GM18870 (cell line): ENCODE data around the gene CATSPER4.

ENCODE experiments used
- ATAC-seq: cut with Tn5 transposase; IDR thresholded peaks from one replicate; pipeline ENCODE4 v1.9.1; 2021; ENCODE audit warnings: moderate library complexity; ENCODE audit not compliant: unreplicated experiment

CATSPER4 gene

GRCh38 chr1:26234644-26235370 lies 44.4 kb downstream of the CATSPER4 start:
- ATAC-seq = no peak

GRCh38 chr1:26237230-26237966 lies 47.0 kb downstream of the CATSPER4 start:
- ATAC-seq = no peak

GRCh38 chr1:26239936-26240335 lies 49.5 kb downstream of the CATSPER4 start:
- no peak for ATAC-seq
